ENCODE results near the gene ANXA9. TPM values are rescaled to one million over a fixed set of nuclear protein-coding genes. Genes with fewer than 3 reads are reported as not detected.

ANXA9 gene
- total RNA-seq, 1 donor from 2014 or later = 0.68 TPM

DNA sequence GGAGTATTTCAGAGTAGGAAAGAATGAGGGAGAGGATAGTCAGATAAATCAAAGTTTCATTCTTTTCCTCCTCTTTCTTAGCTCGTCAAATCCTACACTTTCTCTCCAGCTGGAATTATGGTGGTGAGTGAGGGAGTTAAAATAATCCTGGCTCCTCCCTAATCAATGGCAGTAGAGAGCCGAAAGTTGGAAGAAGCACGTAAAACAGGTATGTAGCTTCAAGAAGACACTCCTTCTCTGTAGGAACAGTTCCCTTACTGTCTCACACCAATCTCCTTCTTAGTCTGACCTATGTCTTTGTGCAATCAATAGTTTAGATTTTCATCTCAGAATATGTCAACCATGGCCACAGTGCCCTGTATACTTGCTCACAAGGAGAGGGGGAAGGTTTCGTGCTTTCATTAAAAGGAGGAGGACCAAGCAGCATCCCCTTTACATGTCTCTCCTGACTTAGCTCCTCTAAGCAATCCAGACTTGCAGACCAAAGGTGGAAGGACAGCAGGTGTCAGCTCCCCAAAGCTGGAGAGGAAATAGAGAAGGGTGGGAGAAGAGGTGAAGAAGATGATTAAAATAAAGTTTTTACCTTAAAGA is 23.7 kb downstream of the ANXA9 start:
- H3K27me3 ChIP-seq (ENCODE audit: low read depth) = no peaks in the 10 kb centered on the region
- H3K27ac ChIP-seq = peak overlapping the region; percentile 91
- DNase-seq (no peak), ATAC-seq (no peak)
- TF ChIP-seq, protein P1, sequence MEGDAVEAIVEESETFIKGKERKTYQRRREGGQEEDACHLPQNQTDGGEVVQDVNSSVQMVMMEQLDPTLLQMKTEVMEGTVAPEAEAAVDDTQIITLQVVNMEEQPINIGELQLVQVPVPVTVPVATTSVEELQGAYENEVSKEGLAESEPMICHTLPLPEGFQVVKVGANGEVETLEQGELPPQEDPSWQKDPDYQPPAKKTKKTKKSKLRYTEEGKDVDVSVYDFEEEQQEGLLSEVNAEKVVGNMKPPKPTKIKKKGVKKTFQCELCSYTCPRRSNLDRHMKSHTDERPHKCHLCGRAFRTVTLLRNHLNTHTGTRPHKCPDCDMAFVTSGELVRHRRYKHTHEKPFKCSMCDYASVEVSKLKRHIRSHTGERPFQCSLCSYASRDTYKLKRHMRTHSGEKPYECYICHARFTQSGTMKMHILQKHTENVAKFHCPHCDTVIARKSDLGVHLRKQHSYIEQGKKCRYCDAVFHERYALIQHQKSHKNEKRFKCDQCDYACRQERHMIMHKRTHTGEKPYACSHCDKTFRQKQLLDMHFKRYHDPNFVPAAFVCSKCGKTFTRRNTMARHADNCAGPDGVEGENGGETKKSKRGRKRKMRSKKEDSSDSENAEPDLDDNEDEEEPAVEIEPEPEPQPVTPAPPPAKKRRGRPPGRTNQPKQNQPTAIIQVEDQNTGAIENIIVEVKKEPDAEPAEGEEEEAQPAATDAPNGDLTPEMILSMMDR (IDR thresholded peaks at IDR 0.05) = no peak
- peaks cover 16% of the 10 kb centered on the region for H3K36me3 ChIP-seq
- H3K9me3 ChIP-seq = no peaks in the 10 kb centered on the region
- intact Hi-C loops (cut with DNase I) = no loop called here
- peaks cover 76% of the 10 kb centered on the region for H3K4me1 ChIP-seq
- H3K4me3 ChIP-seq = peak overlapping the region; percentile 78

DNA sequence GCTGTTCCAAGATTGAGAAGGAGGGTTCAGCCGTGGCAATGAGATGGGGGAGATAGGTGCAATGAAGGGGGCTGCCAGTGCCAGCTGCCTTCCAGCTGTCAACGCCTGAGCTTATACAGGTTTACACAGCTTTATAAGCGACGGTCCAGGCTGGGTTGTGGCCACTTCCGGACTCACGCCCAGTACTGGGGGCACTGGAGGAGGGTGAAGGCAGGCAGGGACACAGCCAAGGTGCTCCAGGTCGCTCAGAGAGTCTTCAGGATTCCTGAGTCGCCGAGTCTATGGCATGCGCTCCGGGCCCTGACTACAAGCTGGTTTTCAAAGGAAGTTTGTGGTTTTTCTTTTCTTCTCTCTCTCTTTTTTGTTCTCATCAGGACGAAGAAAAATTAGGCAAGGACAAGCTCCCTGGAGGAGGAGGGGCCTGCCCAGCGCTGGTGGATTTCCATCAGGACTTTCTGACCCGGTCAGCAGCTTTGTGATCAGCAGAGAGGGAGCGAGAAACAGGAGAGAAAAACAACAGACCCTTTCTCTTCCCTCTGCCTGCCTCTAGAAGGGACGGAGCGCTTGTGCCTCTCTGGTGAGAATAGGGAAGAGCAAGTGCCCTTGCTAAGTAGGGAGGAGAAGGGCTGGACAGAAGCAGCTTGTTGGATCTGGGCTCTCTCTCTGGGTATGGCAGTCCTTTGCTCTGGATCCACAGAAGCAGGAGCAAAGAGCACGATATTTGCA is 24.4 kb downstream of the ANXA9 start, which contains the start of gene MINDY1:
MINDY1 (minus strand) TSS at position 576 of the 726 bp plus-strand sequence. CDS start 4,285 bp downstream, outside the sequence.
- Histone ChIP-seq H3K9me3 (no peaks in the 10 kb centered on the region), H3K4me3 (peak within 1 kb of the TSS; percentile 78), H3K27ac (peak within 1 kb of the TSS; percentile 91), H3K27me3 (ENCODE audit: low read depth) (no peaks in the 10 kb centered on the region), H3K36me3 (peaks cover 10% of the 10 kb centered on the region), H3K4me1 (peaks cover 79% of the 10 kb centered on the region)
- intact Hi-C loops (cut with DNase I) = no loop called here
- ATAC-seq (peak; percentile 68 to 70), DNase-seq (peak; percentile 73)
- TF ChIP-seq, protein P1 (IDR thresholded peaks at IDR 0.05) = peak; percentile 55

DNA sequence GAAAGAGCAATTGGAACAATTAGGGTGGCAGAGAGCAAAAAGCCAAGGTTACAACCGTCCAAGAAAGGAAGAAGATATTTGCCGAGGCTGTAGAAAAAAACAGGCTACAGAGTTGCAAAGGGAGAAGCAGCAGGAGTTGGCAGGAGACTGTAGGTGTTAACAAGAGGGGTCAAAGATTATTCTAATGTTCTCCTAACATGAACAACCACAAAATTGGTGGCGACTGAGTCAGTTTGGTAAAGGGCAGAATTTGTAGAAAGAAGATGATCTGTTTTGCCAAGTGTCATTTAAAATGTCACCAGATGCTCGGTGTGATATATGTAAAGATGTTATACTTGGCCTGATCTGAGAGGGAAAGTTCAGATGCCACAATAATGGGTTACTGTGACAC is 25.8 kb downstream of the ANXA9 start:
- Histone ChIP-seq H3K36me3 (no peaks in the 10 kb centered on the region), H3K4me1 (peaks cover 80% of the 10 kb centered on the region), H3K27me3 (ENCODE audit: low read depth) (no peaks in the 10 kb centered on the region), H3K27ac (peak overlapping the region; percentile 91), H3K9me3 (no peaks in the 10 kb centered on the region), H3K4me3 (peak overlapping the region; percentile 78)
- intact Hi-C loops (cut with DNase I) = no loop called here
- no peak for ATAC-seq
- TF ChIP-seq, protein P1 (IDR thresholded peaks at IDR 0.05) = no peak
- no peak for DNase-seq

DNA sequence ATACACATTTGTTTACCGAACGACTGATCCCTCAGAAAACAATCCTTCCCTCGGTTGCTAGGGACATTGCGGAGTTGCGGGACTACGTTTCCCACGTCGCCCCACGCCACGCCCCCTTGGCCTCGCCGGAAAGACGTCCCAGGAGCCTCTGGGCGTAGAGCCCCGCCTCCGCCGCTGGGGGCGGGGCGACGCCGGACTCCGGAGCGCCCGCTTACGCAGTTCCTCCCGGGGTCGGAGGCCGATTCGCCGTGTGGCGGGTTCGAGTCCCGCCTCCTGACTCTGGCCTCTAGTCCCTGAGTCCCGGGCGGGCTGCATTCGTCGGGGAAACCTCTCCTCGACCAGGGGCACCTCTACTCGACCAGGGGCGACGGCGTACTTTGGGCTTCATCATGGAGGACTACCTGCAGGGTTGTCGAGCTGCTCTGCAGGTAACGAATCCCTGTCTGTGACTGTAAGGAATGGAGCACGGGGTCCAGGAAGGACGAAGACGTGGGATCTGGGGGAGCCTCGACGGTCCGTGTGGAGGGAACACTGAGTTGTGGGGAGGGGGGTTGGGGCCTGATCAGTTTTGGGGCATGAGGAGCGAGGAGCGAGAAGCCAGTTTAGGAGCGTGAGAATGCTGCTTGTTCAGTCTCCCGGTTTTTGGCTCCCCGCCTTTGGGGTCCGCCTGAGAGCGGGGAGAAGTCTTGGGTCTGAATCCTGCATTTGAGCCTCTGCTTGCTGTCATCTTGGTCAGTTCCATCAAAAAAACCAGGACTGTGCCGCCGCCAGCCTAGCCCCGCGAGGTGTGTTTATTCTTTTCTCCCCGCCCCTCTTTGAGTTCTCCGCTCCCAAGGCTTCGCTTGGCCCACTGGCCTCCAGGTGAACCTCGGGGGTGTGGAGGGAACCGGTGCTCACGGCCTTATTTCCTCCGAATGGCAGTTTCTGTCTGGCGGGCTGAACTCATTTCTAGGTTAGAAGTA is 26.4 kb downstream of the ANXA9 start, which contains the start of gene PRUNE1:
PRUNE1 (plus strand) TSS at position 206 of the 962 bp plus-strand sequence; CDS start at position 390, 184 bp downstream.
- ATAC-seq (peak; percentile 95 to 97), DNase-seq (peak; percentile 99)
- H3K36me3 ChIP-seq = no peaks in the 10 kb centered on the region
- H3K9me3 ChIP-seq = no peaks in the 10 kb centered on the region
- H3K27me3 ChIP-seq (ENCODE audit: low read depth) = no peaks in the 10 kb centered on the region
- H3K4me3 ChIP-seq = peak within 1 kb of the TSS; percentile 78
- intact Hi-C loops (cut with DNase I) = no loop called here
- peaks cover 80% of the 10 kb centered on the region for H3K4me1 ChIP-seq
- TF ChIP-seq, protein P1 (IDR thresholded peaks at IDR 0.05) = no peak
- H3K27ac ChIP-seq = peak within 1 kb of the TSS; percentile 91

DNA sequence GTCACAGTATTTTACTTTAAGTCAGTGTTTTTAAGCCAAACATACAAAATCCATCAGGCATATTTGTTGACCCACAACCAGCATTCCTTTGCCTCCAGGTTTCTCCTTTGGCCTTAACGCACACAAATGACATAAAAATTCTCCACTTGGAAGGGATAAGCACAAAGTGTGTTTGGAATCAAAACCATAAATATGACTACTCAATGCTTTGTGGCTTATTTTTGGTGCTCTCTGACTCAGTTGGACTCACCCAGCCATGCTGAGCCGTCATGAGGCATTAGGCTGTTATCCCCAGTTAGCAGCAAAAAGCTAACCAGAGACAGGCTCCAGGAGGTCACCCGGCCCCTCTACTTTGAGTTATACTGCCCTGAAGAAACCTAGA is 27.1 kb downstream of the ANXA9 start:
- H3K27ac ChIP-seq = peak overlapping the region; percentile 91
- peak overlapping the region; percentile 78 for H3K4me3 ChIP-seq
- DNase-seq = no peak
- H3K27me3 ChIP-seq (ENCODE audit: low read depth) = no peaks in the 10 kb centered on the region
- no peak for ATAC-seq
- no peaks in the 10 kb centered on the region for H3K36me3 ChIP-seq
- no peaks in the 10 kb centered on the region for H3K9me3 ChIP-seq
- intact Hi-C loops (cut with DNase I) = no loop called here
- peaks cover 78% of the 10 kb centered on the region for H3K4me1 ChIP-seq
- TF ChIP-seq, protein P1 (IDR thresholded peaks at IDR 0.05) = no peak

Data from lower lobe of right lung (tissue), 2 donors.